Mesenchymal stem cell (in vitro differentiated cells and primary cell): ENCODE data around the gene TMEM184A.

Experiments
- DNase-seq: peaks from one replicate; pipeline ENCODE4 v3.0.0-alpha.2; 2013
- H2AFZ ChIP-seq: one replicate; pipeline ENCODE4 v1.6.1; 2013; ENCODE audit warnings: low read depth, mild to moderate bottlenecking, control low read depth, inconsistent platforms, low read length, moderate library complexity
- H2AK5ac ChIP-seq: 2 replicates; pipeline ENCODE4 v1.6.1; 2013; ENCODE audit warnings: low read length, moderate library complexity, mild to moderate bottlenecking, inconsistent platforms; ENCODE audit not compliant: severe bottlenecking
- H2BK120ac ChIP-seq: one replicate; pipeline ENCODE4 v1.6.1; 2013; ENCODE audit warnings: low read depth, mild to moderate bottlenecking, inconsistent platforms, low read length, moderate library complexity
- H2BK12ac ChIP-seq, 2 experiments: one replicate each; pipeline ENCODE4 v1.6.1; 2013; ENCODE audit warnings: inconsistent platforms in 2 of 2, low read length in 2 of 2, mild to moderate bottlenecking in 2 of 2, moderate library complexity in 2 of 2, control low read depth in 1 of 2
- H2BK15ac ChIP-seq: one replicate; pipeline ENCODE4 v1.6.1; 2013; ENCODE audit warnings: mild to moderate bottlenecking, low read depth, inconsistent platforms; ENCODE audit not compliant: poor library complexity, severe bottlenecking
- H2BK5ac ChIP-seq: 2 replicates; pipeline ENCODE4 v1.6.1; 2013; ENCODE audit warnings: low read depth, mild to moderate bottlenecking, low read length, control low read depth, inconsistent platforms; ENCODE audit not compliant: poor library complexity, severe bottlenecking
- H3K14ac ChIP-seq, 2 experiments: one replicate each; pipeline ENCODE4 v1.6.1; 2013; ENCODE audit warnings: inconsistent platforms in 2 of 2, low read length in 2 of 2, control low read depth in 1 of 2, mild to moderate bottlenecking in 1 of 2, moderate library complexity in 1 of 2
- H3K18ac ChIP-seq, 2 experiments: one replicate each; pipeline ENCODE4 v1.6.1; 2013; ENCODE audit warnings: inconsistent platforms in 2 of 2, low read length in 2 of 2, control low read depth in 1 of 2, low read depth in 1 of 2, mild to moderate bottlenecking in 1 of 2
- H3K23ac ChIP-seq, 2 experiments: one replicate each; pipeline ENCODE4 v1.6.1; 2013; ENCODE audit warnings: inconsistent platforms in 2 of 2, low read length in 2 of 2, mild to moderate bottlenecking in 2 of 2, moderate library complexity in 2 of 2, control low read depth in 1 of 2
- H3K27ac ChIP-seq: 2 replicates; pipeline ENCODE4 v1.5.1; 2013; ENCODE audit warnings: mild to moderate bottlenecking, moderate library complexity, low read length, control low read depth, inconsistent platforms; ENCODE audit not compliant: poor library complexity, severe bottlenecking
- H3K27me3 ChIP-seq, 2 experiments: 2 replicates each; pipeline versions ENCODE4 v1.6.1 to v1.7.0; 2013; ENCODE audit warnings: low read length in 2 of 2, mild to moderate bottlenecking in 2 of 2, moderate library complexity in 2 of 2, control low read depth in 1 of 2, inconsistent platforms in 1 of 2; ENCODE audit not compliant: control insufficient read depth in 1 of 2, insufficient read depth in 1 of 2
- H3K36me3 ChIP-seq, 2 experiments: 2 replicates each; pipeline versions ENCODE4 v1.6.1 to v1.7.0; 2013; ENCODE audit warnings: low read length in 2 of 2, control low read depth in 1 of 2, inconsistent platforms in 1 of 2, low read depth in 1 of 2, mild to moderate bottlenecking in 1 of 2; ENCODE audit not compliant: insufficient read depth in 2 of 2, control insufficient read depth in 1 of 2
- H3K4ac ChIP-seq, 2 experiments: one replicate each; pipeline ENCODE4 v1.6.1; 2013; ENCODE audit warnings: inconsistent platforms in 2 of 2, low read length in 2 of 2, mild to moderate bottlenecking in 2 of 2, moderate library complexity in 2 of 2, control low read depth in 1 of 2, low read depth in 1 of 2
- H3K4me1 ChIP-seq: 2 replicates; pipeline ENCODE4 v1.6.1; 2013; ENCODE audit warnings: low read depth, low read length, control low read depth; ENCODE audit not compliant: control insufficient read depth, insufficient read depth
- H3K4me2 ChIP-seq: 2 replicates; pipeline ENCODE4 v1.6.1; 2013; ENCODE audit warnings: low read length, mild to moderate bottlenecking, inconsistent platforms; ENCODE audit not compliant: poor library complexity, severe bottlenecking
- H3K4me3 ChIP-seq, 2 experiments: 2 replicates each; pipeline versions ENCODE4 v1.5.1 to v1.7.0; 2013; ENCODE audit warnings: low read length in 2 of 2, mild to moderate bottlenecking in 2 of 2, control low read depth in 1 of 2, low read depth in 1 of 2; ENCODE audit not compliant: insufficient read depth in 1 of 2
- H3K79me1 ChIP-seq: replicated peaks from 2 replicates; pipeline ENCODE4 v1.6.1; 2013; ENCODE audit warnings: mild to moderate bottlenecking, control low read depth, low read length, inconsistent platforms; ENCODE audit not compliant: poor library complexity, severe bottlenecking
- H3K9ac ChIP-seq: 2 replicates; pipeline ENCODE4 v1.7.0; 2013; ENCODE audit warnings: mild to moderate bottlenecking, low read length, moderate library complexity
- H3K9me3 ChIP-seq: 2 replicates; pipeline ENCODE4 v1.7.0; 2013; ENCODE audit warnings: mild to moderate bottlenecking, low read length; ENCODE audit not compliant: control insufficient read depth
- H4K8ac ChIP-seq: one replicate; pipeline ENCODE4 v1.6.1; 2013; ENCODE audit warnings: inconsistent platforms, mild to moderate bottlenecking, low read length, moderate library complexity
- H4K91ac ChIP-seq: one replicate; pipeline ENCODE4 v1.6.1; 2013; ENCODE audit warnings: mild to moderate bottlenecking, low read length, inconsistent platforms
- WGBS: methylation state at CpG from one replicate; pipeline ENCODE4 v1.1.7; 2013; ENCODE audit warnings: mixed read lengths; 5-methylcytosine and 5-hydroxymethylcytosine counted together

TMEM184A gene

GRCh38 chr7:1533547-1534329, 22.3 kb downstream of the TMEM184A start:
- Histone ChIP-seq H2AK5ac (peak overlapping the region; percentile 82), H4K91ac (peak overlapping the region; percentile 87), H4K8ac (peak overlapping the region; percentile 78), H3K79me1 (peaks cover 4% of the 10 kb centered on the region), H3K9me3 (no peaks in the 10 kb centered on the region), H3K27ac (peak overlapping the region; percentile 14), H3K4me2 (no peak overlapping the region), H3K18ac (peak overlapping the region; percentile 81 to 84), H3K14ac (peak overlapping the region in 1 of 2 experiments; percentile 5), H3K27me3 (no peaks in the 10 kb centered on the region), H2BK12ac (peak overlapping the region; percentile 45 to 94), H3K4me3 (peak overlapping the region in 1 of 2 experiments; percentile 86), H2AFZ (no peak overlapping the region), H2BK5ac (no peak overlapping the region), H3K4me1 (peaks cover 76% of the 10 kb centered on the region), H3K9ac (peak overlapping the region; percentile 88), H2BK120ac (peak overlapping the region; percentile 87), H2BK15ac (peak overlapping the region; percentile 75), H3K4ac (peak overlapping the region in 1 of 2 experiments; percentile 62), H3K36me3 (peaks cover 0 to 6% of the 10 kb centered on the region in 2 experiments), H3K23ac (peak overlapping the region in 1 of 2 experiments; percentile 28)
- DNase-seq: peak; percentile 95
- 48% methylated on average over 24 of the region's 24 CpGs for WGBS

GRCh38 chr7:1533255-1533546, 22.8 kb downstream of the TMEM184A start:
- Histone ChIP-seq H3K27me3 (no peaks in the 10 kb centered on the region), H2BK5ac (peak overlapping the region; percentile 2), H3K4me3 (peak overlapping the region in 1 of 2 experiments; percentile 86), H2BK120ac (peak overlapping the region; percentile 87), H3K4me1 (peaks cover 71% of the 10 kb centered on the region), H3K27ac (peak overlapping the region; percentile 14), H3K9ac (peak overlapping the region; percentile 88), H3K79me1 (peaks cover 2% of the 10 kb centered on the region), H2BK15ac (peak overlapping the region; percentile 75), H2AK5ac (peak overlapping the region; percentile 3), H2BK12ac (peak overlapping the region; percentile 23 to 94), H3K4me2 (peak overlapping the region; percentile 97), H3K36me3 (peaks cover 0 to 3% of the 10 kb centered on the region in 2 experiments), H3K9me3 (no peaks in the 10 kb centered on the region), H3K18ac (peak overlapping the region; percentile 81 to 84), H4K8ac (peak overlapping the region; percentile 78), H2AFZ (no peak overlapping the region), H3K14ac (peak overlapping the region in 1 of 2 experiments; percentile 19), H3K23ac (no peak overlapping the region), H4K91ac (peak overlapping the region; percentile 45), H3K4ac (peak overlapping the region; percentile 10 to 55)
- DNase-seq: no peak
- WGBS: 58% methylated on average over 9 of the region's 9 CpGs

GRCh38 chr7:1532456-1533254, 23.4 kb downstream of the TMEM184A start:
- Histone ChIP-seq H4K8ac (peak overlapping the region; percentile 78), H3K9ac (peak overlapping the region; percentile 88), H3K27me3 (no peaks in the 10 kb centered on the region), H2AK5ac (peak overlapping the region; percentile 3), H3K14ac (peak overlapping the region in 1 of 2 experiments; percentile 19), H2AFZ (no peak overlapping the region), H2BK120ac (peak overlapping the region; percentile 87), H3K27ac (peak overlapping the region; percentile 90), H3K9me3 (no peaks in the 10 kb centered on the region), H2BK15ac (peak overlapping the region; percentile 75), H3K23ac (no peak overlapping the region), H3K4me1 (peaks cover 67% of the 10 kb centered on the region), H2BK12ac (peak overlapping the region; percentile 23 to 94), H3K79me1 (peaks cover 2% of the 10 kb centered on the region), H3K4ac (peak overlapping the region; percentile 10 to 55), H3K36me3 (peaks cover 0 to 3% of the 10 kb centered on the region in 2 experiments), H4K91ac (peak overlapping the region; percentile 45), H3K18ac (peak overlapping the region; percentile 81 to 84), H3K4me3 (peak overlapping the region; percentile 26 to 86), H2BK5ac (peak overlapping the region; percentile 2), H3K4me2 (peak overlapping the region; percentile 97)
- WGBS: 11% methylated on average over 36 of the region's 36 CpGs
- DNase-seq: peak; percentile 96
